Endothelial cell of umbilical vein (primary cell): ENCODE data around the gene RNGTT. TPM values are rescaled to one million over a fixed set of nuclear protein-coding genes. Genes with fewer than 3 reads are reported as not detected.

Source experiments
- BruUV-seq: library from RNA; stranded (reverse); fragments of 400-500 nt; replicated peaks from 2 replicates; lab custom pipeline; 2021; lab: Mats Ljungman, UMichigan
- CTCF ChIA-PET: fragments of 300-600, 350-600 bp; sonication (Branson Sonifier 250); formaldehyde crosslinking; loops from one replicate; lab custom pipeline; 2021; ENCODE audit warnings: antibody characterized with exemption, inconsistent platforms; lab: Charles Lee
- POLR2A ChIA-PET: fragments of 300-600, 350-600 bp; sonication (Branson Sonifier 250); formaldehyde crosslinking; loops from one replicate; lab custom pipeline; 2021; ENCODE audit warnings: antibody characterized with exemption, inconsistent platforms; lab: Charles Lee
- DNase-seq: peaks from one replicate; pipeline ENCODE4 v3.0.0-alpha.2; 2011; ENCODE audit warnings: low read depth, low spot score
- FAIRE-seq: peaks from 2 replicates; lab custom pipeline; 2011; peaks lifted over from hg19 to GRCh38; lab: Jason Lieb, UNC
- H2AFZ ChIP-seq: 2 replicates; pipeline ENCODE4 v1.6.0; 2012; ENCODE audit warnings: low read depth, low read length, control low read depth, inconsistent platforms
- H3K27ac ChIP-seq: 2 replicates; pipeline ENCODE4 v1.5.1; 2011; ENCODE audit warnings: low read depth, mild to moderate bottlenecking, control low read depth, low read length, moderate library complexity; ENCODE audit not compliant: insufficient read depth
- H3K27me3 ChIP-seq, 2 experiments: 2 replicates each; pipeline versions ENCODE4 v1.6.0 to v1.6.1; 2011; ENCODE audit warnings: low read length in 2 of 2, mixed read lengths in 1 of 2; ENCODE audit not compliant: control insufficient read depth in 2 of 2, insufficient read depth in 2 of 2
- H3K36me3 ChIP-seq, 2 experiments: 2 replicates in 1 of 2; 3 replicates in 1 of 2; pipeline ENCODE4 v1.5.1; 2011; ENCODE audit warnings: low read length in 2 of 2, mild to moderate bottlenecking in 1 of 2, moderate library complexity in 1 of 2; ENCODE audit not compliant: control insufficient read depth in 2 of 2, insufficient read depth in 2 of 2; ENCODE audit errors: extremely low read depth in 1 of 2
- H3K4me1 ChIP-seq: 3 replicates; pipeline ENCODE4 v1.5.1; 2011; ENCODE audit warnings: mild to moderate bottlenecking, low read length; ENCODE audit not compliant: control insufficient read depth, insufficient read depth; ENCODE audit errors: extremely low read depth
- H3K4me2 ChIP-seq: 2 replicates; pipeline ENCODE4 v1.6.1; 2011; ENCODE audit warnings: low read length, control low read depth, mixed read lengths; ENCODE audit not compliant: insufficient read depth
- H3K4me3 ChIP-seq, 3 experiments: fragments of 200-600 bp in 1 of 3; sonication (generic), shearing (Covaris generic) in 1 of 3; replicated peaks in 1 of 3; 2 replicates each; pipeline ENCODE4 v1.5.1; 2011 to 2016; ENCODE audit warnings: control low read depth in 3 of 3, low read length in 3 of 3, mild to moderate bottlenecking in 2 of 3, inconsistent platforms in 1 of 3, low read depth in 1 of 3, moderate library complexity in 1 of 3; ENCODE audit not compliant: insufficient read depth in 1 of 3
- H3K79me2 ChIP-seq: 2 replicates; pipeline ENCODE4 v1.6.0; 2012; ENCODE audit warnings: low read length, inconsistent platforms; ENCODE audit not compliant: control insufficient read depth, insufficient read depth
- H3K9ac ChIP-seq: replicated peaks from 2 replicates; pipeline ENCODE3; 2011; ENCODE audit warnings: low read length, control low read depth; ENCODE audit not compliant: insufficient read depth; ENCODE audit errors: extremely low read depth
- H3K9me1 ChIP-seq: replicated peaks from 3 replicates; pipeline ENCODE4 v1.6.0; 2011; ENCODE audit warnings: mild to moderate bottlenecking, low read length; ENCODE audit not compliant: control insufficient read depth, insufficient read depth; ENCODE audit errors: extremely low read depth
- H3K9me3 ChIP-seq: replicated peaks from 2 replicates; pipeline ENCODE4 v1.5.1; 2012; ENCODE audit warnings: low read length, inconsistent platforms; ENCODE audit not compliant: control insufficient read depth, insufficient read depth
- H4K20me1 ChIP-seq: replicated peaks from 2 replicates; pipeline ENCODE3; 2011; ENCODE audit warnings: mild to moderate bottlenecking, low read length; ENCODE audit not compliant: control insufficient read depth, insufficient read depth; ENCODE audit errors: extremely low read depth
- CTCF ChIP-seq, 2 donors: IDR thresholded peaks; 1 replicate in 1 of 2; 2 replicates in 1 of 2; pipeline ENCODE4 v1.5.1; 2011; ENCODE audit warnings: low read length in 2 of 2, mild to moderate bottlenecking in 2 of 2, moderate library complexity in 2 of 2, control low read depth in 1 of 2, inconsistent platforms in 1 of 2, low read depth in 1 of 2; ENCODE audit not compliant: insufficient read depth in 1 of 2; ENCODE audit errors: extremely low read depth in 1 of 2
- EZH2 ChIP-seq: IDR thresholded peaks from 2 replicates; pipeline ENCODE4 v1.6.1; 2012; ENCODE audit warnings: borderline replicate concordance, low read depth, mild to moderate bottlenecking, moderate library complexity, low read length, inconsistent platforms; ENCODE audit not compliant: severe bottlenecking
- FOS ChIP-seq: IDR thresholded peaks from 2 replicates; pipeline ENCODE4 v1.6.1; 2011; ENCODE audit warnings: mild to moderate bottlenecking, low read length, moderate library complexity, borderline replicate concordance; ENCODE audit not compliant: insufficient read depth
- GATA2 ChIP-seq: IDR thresholded peaks from 2 replicates; pipeline ENCODE4 v1.7.0; 2011; ENCODE audit warnings: low read depth, mild to moderate bottlenecking, moderate library complexity, mixed read lengths, low read length; ENCODE audit not compliant: insufficient read length, insufficient read depth
- JUN ChIP-seq: IDR thresholded peaks from 2 replicates; pipeline ENCODE4 v1.6.1; 2011; ENCODE audit warnings: borderline replicate concordance, low read depth; ENCODE audit not compliant: insufficient read length, insufficient read depth
- MAX ChIP-seq: IDR thresholded peaks from 2 replicates; pipeline ENCODE4 v1.6.1; 2011; ENCODE audit not compliant: insufficient read depth, insufficient read length
- MYC ChIP-seq: IDR thresholded peaks from one replicate; pipeline ENCODE4 v1.6.1; 2011; ENCODE audit warnings: mild to moderate bottlenecking, low read depth, low read length
- POLR2A ChIP-seq: IDR thresholded peaks from 2 replicates; pipeline ENCODE4 v1.6.1; 2012; ENCODE audit warnings: low read depth, mild to moderate bottlenecking, control low read depth, low read length
- POLR2AphosphoS5 ChIP-seq: IDR thresholded peaks from 2 replicates; pipeline ENCODE4 v1.6.1; 2012; ENCODE audit warnings: low read depth, mild to moderate bottlenecking, control low read depth, low read length, moderate library complexity; ENCODE audit not compliant: insufficient read depth
- dilution Hi-C: fragments of 300-500 bp; cut with MboI; formaldehyde crosslinking; loops from one replicate; pipeline ENCODE4 v1.15.0; 2019; ENCODE audit warnings: low sequenced_read_pairs; ENCODE audit not compliant: extremely low pct_ligation_motif_present
- intact Hi-C: fragments of 100-400 bp; cut with micrococcal nuclease; formaldehyde crosslinking; loops from one replicate; pipeline ENCODE4 v1.10.0; 2022
- polyA plus RNA-seq, 4 experiments: library from polyadenylated mRNA; depleted of rRNA in 3 of 4; stranded (reverse) in 3 of 4; unstranded in 1 of 4; fragments of >200 nt; gene quantifications; 2 replicates each; pipeline versions ENCODE4 v1.2.1 to v1.2.3, GENCODE V29; 2011 to 2012; ENCODE audit warnings: missing spikeins in 1 of 4
- total RNA-seq: library from RNA; stranded (reverse); gene quantifications from 2 replicates; pipeline ENCODE4 v1.2.3, GENCODE V29; 2021

Gene RNGTT
- total and polyA plus RNA-seq, 2 donors (not counting 3 experiments of a cell fraction or from before 2014, with no cell fraction given) = 2.1 to 13.1 TPM

GRCh38 chr6:88572449-88573139 is 390.8 kb downstream of the RNGTT start:
- Histone ChIP-seq H3K9me3 (no peaks in the 10 kb centered on the region), H3K36me3 (no peaks in the 10 kb centered on the region), H2AFZ (no peak overlapping the region), H3K27ac (no peak overlapping the region), H3K9me1 (no peaks in the 10 kb centered on the region), H3K79me2 (no peaks in the 10 kb centered on the region), H3K9ac (no peak overlapping the region), H3K4me3 (no peak overlapping the region), H3K27me3 (no peaks in the 10 kb centered on the region), H3K4me1 (no peaks in the 10 kb centered on the region), H4K20me1 (no peaks in the 10 kb centered on the region), H3K4me2 (no peak overlapping the region)
- CTCF ChIA-PET = no interaction called here
- no peak for TF ChIP-seq POLR2AphosphoS5
- TF ChIP-seq GATA2 = no peak
- no peak for TF ChIP-seq EZH2
- TF ChIP-seq JUN = no peak
- TF ChIP-seq MYC = no peak
- no peak for TF ChIP-seq POLR2A
- TF ChIP-seq FOS = no peak
- TF ChIP-seq CTCF (IDR thresholded peaks at IDR 0.05; ENCODE audit: extremely low read depth in 1 of 2, insufficient read depth in 1 of 2, low read depth in 1 of 2, low read length in 2 of 2) = no peak
- no peak for TF ChIP-seq MAX
- intact Hi-C loops = no loop called here
- POLR2A ChIA-PET = no interaction called here
- dilution Hi-C loops = no loop called here
- no TSS peak for BruUV-seq
- FAIRE-seq (no peak), DNase-seq (no peak)
